GM19240 (cell line): ENCODE data around the gene SCN3A.

Experiments
- DNase-seq: peaks from one replicate; pipeline ENCODE4 v3.0.0; 2011; ENCODE audit warnings: low spot score; ENCODE audit not compliant: insufficient read length

The SCN3A gene

DNA sequence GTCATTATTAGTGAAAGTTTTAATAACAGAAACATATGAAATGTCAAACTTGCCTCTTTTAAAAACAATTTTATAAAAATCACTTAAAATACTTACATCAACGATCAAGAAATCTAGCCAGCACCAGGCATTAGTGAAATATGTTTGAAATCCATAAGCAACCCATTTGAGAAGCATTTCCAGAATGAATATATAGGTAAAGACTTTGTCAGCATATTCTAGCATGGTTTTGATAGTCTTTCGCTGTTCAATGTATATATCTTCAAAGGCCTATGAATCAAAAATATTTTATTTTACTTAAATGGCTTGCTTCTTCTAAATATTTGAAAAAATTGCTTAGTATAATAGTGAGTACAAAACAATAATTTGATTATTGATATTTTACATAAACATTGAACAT, 91.1 kb downstream of the SCN3A start:
- DNase-seq, result no peak

DNA sequence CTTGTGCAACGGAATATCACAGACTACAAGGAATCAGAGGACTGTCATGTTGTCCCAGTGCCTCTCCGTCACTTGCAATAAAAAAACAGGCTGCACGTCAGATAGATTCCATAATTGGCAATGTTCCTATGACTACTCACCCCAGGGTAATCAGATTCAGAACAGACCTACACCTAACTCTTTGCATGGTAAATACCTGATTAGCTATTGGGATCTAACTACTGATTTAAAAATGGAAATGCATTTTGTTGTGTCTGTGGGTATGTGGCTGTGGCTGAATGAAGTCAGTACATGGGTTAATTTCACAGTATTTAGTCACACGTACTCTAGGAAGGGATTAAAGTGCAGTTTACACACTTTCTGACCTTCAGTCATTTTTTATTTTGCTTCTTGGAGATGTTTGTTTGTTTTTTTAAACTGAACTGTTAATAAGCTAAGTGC, 91.7 kb downstream of the SCN3A start:
- DNase-seq, result no peak

DNA sequence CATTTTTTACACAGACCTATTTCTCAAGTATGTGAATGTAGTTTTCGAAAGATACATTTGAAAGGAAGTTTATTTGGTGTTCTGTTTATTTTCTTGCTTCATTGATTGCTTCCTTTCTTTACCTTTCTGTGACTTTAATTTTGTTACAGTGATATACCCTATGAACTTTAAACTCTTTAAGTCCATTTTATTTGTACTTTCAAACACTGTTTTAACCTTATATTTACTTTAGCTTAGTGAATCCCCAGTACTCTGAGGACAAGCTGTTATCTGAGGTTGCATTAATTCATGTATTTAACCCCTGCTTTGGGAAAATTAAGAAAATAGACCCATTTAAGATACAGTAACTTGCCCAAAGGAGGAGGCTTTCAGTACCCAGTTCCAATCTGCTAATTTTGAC, 93.5 kb downstream of the SCN3A start:
- DNase-seq, result no peak

DNA sequence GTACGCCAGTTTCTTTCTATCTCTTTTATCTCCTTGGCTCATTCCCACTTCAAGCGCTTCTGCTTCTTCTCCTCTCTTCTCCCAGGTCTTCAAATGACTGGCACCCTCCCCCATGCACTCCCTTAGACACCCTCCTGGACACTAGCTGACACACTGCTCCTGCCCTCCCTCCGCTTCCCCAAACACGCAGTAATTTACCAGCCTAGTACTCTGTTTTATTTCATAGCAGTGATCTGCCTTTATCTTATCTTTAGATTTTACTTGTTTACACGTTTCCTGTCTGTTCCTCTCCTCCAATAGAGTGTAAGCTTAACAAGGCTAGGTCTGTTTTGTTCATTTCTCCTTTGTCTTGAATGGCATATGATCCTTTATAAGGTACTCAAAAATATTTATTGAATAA, 93.9 kb downstream of the SCN3A start:
- DNase-seq, result no peak

DNA sequence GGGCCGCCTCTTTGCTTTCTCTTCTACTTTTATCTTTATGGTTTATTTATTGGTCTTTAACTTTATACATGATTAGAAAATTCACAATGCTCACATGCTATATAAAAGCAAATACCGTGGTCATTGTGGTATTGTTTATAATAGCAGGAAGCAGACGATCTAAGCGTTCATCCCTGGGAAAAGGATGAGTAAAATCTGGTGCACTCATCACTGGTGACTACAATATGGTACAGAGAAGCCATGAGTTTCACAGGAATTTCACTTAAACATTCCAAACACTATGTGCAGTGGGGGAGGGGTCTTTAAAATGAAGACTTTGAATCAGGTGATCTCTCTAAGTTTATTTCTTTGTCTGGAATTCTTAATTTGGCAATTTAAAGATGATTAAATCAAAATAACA, 97.9 kb downstream of the SCN3A start:
- no peak for DNase-seq

DNA sequence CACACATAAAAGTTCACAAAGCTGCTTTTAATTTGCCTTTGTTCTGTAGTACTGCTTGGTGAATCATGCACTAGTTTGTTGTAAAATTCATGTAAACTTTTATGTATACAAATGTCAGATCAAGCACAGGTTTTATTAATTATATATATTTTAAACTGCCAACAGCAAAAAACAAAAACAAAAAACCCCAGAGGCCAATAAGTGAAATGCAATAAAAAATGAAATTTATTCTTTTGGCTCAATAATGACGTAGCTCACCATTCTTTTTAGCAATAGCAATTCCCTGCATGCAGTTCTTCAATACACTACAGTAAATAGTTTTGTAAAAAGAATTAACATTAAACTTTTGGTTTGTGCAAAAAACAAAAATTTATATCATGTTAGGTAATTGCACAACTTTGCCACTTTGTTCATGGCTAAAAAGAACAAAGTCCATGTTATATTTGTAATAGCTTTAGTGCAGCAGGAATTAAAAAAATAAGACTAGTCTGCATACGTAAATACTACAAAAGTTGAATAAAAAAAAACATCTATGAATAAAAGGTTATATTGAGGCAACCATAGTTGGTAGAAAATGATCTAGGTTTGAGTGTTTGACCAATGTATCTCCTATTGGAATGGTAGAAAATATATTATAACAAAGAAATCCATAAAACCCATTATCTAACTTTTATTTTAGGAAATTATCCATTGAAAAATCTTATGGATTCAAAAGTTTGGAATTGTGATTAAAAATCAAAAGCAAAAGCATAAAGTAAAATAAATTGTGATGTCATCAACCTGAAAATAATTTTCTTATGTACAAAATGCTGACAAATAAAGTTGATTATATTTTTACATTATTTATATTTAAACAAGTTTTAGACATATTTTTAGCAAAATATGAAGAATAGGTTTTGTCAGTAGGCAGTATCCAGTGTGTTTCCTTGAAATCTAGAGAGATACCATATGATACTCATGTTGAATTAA, 115.6 kb downstream of the SCN3A start:
- DNase-seq, result no peak

DNA sequence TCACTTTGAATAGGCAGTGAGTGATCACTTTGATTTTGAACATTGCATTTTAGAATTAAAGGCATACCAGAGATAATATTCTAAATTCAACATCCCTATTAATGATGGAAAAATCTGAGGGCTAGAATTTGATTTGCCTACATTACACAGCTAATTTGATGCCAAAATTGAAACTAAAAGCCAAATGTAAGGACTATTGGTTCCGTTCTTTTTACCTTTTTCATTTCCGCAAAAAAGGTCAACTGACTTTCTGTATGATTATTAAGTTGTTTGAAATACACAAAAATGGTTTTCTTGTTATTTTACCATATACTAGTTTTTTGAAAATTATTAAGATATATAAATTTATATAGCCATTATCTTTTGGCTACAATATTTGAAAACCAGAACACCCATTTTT, 117.5 kb downstream of the SCN3A start:
- DNase-seq, result no peak

DNA sequence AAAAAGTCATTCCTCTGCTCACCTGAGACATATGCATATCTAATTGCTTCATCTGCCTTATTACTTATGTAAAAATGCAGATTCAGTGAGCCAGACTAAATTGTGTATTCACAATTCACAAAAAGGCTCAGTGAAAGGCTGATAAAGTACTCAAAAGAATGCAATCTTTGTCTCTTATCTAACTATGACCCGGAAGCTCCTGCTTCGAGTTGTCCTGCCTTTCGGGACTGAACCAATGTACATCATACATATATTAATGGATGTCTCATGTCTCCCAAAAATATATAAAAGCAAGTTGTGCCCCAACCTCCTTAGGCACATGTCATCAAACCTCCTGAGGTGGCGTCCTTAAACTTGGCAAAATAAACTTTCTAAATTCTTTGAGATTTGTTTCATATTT, 120.5 kb downstream of the SCN3A start:
- no peak for DNase-seq

DNA sequence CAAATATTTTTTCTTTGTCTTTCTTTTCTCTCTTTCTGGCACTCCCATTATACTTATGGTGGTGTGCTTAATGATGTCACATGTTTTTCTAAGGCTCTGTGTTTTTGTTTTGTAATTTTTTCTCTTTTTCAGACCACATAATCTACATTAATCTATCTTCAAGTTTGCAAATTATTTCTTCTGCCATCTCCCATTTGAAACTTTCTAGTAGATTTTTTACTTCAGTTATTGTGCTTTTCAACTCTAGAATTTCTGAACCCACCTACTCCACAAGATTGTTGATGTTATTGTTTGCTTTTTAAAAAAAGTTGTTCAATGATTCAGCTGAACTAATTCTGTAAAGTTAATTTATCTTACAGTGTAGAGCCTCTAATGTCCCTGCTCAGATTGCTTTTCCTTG, 121.4 kb downstream of the SCN3A start:
- DNase-seq, result no peak

DNA sequence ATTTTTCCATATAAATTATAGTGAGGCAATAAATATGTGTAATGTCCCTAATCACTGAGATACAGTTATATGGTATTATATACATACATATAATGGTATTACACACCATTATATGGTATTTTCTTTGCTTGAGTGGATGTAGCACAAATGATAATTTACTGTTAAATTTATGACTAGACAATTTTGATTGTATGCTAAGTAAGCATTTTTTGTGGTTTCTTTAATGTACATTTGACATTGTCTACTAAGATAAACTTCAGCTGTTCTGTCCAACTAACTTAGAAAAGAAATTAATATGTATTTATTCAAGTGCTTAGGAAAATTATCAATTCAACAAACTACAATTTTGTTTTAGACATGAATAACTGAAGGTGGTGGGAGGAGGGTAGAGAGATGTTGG, 122.6 kb downstream of the SCN3A start:
- no peak for DNase-seq

DNA sequence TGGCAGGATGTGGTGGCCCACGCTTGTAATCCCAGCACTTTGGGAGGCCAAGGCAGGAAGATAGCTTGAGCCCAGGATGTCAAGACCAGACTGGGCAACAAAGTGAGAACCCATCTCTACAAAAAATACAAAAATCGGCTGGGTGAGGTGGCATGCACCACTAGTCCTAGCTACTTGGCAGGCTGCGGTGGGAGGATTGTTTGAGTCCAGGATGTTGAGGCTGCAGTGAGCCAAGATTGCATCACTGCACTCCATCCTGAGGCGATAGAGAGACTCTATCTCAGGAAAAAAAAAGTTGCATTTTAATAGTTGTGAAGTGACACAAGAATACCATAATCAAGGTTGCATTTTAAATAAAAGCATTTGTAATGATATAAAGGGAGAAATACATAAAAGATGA, 124.4 kb downstream of the SCN3A start:
- DNase-seq, result no peak

DNA sequence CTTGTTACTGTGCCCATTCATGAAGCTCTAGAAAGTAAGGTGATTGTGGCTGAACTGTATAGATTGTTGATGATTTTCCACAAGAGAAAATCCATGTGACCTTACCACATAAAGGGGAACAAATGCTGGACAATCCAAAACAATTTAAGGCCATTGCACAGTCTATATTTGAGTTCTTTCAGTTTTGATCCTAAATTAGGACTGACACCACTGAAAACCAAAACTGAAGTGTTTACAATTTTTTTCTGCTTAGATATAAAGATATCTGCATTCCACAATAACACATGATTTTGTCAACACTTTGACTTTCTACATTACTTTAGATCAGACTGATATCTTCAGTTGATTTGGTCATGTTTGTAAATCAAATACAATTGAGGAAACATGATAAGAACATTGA, 124.9 kb downstream of the SCN3A start:
- no peak for DNase-seq

DNA sequence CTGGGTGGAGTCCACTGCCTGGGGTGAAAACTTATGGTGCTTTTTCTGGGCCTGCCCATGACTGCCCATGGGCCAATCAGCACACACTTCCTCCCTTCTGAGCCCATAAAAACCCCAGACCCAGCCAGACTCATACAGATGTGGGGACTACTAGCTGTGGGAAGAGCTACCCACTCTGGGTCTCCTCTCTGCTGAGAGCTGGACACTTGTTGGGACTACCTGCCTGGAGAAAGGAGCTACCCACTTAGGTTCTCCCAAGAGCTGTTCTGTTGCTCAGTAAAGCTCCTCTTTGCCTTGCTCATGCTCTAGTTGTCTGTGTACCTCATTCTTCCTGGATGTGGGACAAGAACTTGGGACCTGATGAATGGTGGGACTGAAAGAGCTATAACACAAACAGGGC, 129.0 kb downstream of the SCN3A start:
- DNase-seq, result no peak

DNA sequence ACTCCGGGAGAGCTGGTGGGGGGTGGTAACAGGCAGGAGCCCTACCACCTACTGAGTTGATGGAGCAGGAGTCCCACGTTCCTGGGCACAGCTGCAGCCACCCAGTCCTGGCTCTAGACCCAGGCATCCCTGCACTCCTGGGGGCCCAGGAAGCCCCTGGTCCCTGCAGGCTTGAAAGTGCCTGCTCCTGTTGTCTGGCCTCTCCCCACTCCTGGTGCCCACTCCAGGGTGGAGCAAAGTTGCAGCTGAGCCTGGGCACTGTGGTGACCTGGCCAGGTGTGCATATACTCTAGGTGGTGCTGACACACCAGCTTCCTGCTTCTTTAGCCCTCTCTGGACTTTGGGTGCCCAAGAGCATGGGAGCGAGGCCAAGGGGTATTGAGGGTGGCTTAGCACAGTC, 129.5 kb downstream of the SCN3A start:
- DNase-seq, result no peak

DNA sequence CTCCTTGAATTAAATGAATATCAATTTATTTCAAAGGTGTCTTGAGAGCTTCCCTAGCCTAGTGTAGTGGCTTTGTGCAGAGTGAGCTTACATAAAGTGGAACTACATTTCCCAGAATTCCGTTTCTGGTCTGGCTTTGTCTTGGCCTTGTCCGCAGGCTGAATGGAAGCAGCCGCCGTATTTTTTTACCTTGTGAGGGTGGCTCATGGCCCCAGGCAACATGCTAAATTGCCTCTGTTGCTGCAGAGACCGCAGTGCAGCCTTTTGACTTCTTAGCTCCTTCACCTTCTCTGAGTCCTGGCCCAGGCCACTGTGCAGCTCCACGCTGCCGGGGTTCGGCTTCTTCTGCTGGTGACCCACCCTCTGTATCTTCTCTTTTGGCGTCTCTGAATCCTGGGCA, 133.8 kb downstream of the SCN3A start:
- no peak for DNase-seq

DNA sequence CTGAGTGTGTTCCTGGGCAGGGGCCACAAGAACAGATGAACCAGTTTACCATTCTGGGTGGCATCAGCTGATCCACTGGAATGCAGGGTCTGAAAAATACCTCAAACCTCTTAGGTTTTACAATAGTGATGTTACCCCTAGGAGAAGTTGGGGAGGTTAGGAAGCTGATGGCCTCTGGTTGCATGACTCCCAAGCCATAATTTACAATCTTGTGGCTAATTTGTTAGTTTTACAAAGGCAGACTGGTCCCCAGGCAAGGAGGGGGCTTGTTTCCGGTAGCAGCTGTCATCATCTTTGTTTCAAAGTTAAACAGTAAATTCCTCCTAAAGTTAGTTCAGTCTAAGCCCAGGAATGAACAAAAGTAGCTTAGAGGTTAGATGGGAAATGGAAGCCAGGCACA, 134.7 kb downstream of the SCN3A start:
- DNase-seq, result no peak

DNA sequence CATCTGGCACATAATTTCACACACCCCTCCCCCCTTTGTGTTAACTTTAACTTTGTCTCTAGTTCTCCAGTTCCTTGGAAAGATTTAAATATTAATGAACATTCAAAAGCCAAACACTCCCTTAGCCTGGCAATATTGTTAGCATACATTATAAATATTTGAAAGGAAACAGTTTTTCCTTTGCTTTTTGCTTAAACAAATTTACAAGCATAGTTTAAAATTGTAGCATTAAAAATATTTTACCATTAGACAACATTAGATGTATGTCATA, 135.4 kb downstream of the SCN3A start:
- no peak for DNase-seq

DNA sequence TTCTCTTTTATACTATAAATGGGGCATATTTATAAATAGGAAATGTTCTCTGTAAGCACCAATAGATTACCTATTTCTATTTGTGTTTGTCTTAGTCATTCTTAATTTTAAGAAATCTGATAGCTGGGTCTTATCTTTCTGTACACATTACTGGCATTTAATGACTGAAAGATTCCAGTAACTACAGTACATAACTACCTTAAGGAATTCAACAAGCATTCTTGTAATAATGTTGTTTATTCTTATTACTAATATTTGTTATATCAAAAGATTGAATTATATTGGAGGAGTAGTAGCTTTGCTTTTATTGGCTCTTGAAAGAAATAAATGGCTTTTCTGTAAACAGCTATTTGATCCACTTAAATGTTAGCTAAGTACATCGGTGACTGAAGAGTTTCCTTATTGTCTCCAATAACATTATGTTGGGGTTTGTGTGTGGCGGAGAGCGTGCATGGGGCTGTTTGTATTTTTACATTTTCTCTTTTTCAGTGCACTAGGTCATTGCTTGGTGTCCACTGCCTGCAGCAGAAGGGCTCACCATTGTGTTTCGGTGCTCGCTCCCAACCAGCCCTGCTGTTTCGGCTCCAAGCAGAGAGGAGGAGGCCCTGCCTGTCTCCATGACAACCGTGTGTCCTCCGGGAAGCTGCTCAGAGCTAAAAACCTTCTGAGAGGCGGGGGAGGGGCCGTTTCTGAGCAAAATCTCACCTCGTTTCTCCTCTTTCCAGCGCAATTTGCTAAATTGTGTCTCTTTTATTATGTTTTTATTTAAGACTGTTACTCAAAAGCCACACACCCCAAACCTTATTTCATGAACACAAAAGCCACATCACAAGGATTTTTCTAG, 136.0 kb downstream of the SCN3A start:
- DNase-seq, result no peak

DNA sequence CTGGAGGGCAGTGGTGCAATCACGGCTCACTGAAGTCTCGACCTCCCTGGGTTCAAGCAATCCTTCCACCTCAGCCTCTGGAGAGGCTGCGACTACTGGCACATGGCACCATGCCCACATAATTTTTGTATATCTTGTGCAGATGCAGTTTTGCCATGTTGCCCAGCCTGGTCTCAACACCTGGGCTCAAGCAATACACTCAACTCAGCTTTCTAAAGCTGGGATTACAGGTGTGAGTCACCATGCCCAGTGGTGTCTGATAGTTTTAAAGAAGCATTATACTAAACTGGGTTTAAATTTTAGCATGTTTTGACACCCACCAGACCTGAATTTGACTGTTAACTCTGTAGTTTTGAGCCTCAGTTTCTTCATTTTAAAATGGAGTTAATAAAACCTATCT, 139.1 kb downstream of the SCN3A start:
- no peak for DNase-seq

DNA sequence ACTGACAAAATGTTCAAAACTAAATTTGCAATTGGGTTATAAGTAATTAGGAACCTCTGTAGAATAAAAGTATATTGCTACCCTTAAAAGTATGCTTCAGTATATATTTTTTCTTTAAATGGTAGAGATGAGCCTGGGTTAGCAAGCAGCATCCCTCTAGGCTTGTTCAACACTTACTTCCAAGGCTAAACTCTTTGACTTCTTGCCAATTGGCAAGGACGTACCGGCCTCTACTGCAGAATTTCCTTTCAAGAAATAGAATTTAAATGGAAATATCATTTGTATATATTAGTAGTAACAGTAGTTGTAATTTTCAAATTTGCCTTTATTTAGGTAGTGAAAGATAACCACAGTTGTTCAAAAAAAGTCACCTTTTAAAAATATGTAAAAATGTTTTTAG, 143.4 kb downstream of the SCN3A start:
- no peak for DNase-seq

DNA sequence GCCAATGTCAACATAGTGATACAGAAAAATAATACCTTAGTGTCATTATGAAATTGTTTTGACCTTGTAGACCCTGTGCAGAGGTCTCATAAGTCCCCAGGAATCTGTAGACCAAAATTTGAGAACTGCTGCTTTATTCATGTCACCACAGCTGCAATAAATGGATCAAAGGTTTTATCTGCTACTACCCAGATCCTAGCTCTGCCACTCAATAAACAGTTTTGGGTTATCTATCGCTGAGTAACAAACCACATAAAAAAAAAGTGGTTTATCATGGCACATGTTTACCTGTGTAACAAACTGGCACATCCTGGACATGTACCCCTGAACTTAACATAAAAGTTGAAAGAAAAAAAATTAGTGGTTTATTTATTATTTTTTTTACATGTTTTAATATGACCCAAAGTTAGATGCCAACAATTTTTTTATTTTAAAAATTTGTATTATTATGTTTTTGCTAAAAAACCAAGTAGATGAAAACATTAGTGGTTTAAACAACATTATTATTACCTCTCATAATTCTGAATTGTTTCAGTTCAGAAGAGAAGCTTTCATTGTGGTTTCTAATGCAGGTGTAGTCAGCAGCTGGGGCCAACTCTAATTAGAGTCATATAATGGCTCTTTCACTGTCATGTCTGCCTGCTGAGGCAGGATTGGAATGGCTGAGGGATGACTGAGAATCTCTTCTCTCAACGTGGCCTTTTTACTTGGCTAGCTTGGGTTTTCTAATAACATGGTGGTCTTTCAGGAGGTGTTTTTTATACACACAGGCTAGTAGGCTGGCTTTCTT, 145.2 kb downstream of the SCN3A start:
- DNase-seq, result no peak

DNA sequence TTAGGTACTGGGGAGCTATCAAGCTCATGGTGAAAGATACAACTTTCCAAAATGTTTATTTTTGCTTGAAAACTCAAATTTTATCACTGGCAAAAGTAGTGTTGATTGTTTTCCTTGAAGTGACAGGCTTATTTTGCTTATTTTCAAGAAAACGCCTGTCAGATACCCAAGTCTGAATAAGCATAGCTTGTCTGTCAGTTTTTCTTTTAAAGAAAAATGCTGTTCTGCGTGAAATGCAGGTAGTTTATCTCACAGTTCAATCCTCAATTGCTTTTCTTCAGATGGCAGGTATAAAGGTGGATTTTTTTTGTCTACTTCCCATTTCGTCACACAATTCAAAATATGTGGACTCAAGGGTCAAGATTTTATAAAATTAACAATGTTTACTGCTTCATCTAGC, 145.9 kb downstream of the SCN3A start:
- DNase-seq, result no peak
